H1 (cell line): Measurements from ENCODE around the gene MIB2.
A peak's percentile ranks its signal among the peaks of the same experiment; 100 is the strongest.

ENCODE experiments used
- ATF3 ChIP-seq: IDR thresholded peaks from 2 replicates; pipeline ENCODE4 v1.6.1; 2011; ENCODE audit warnings: low read depth, mild to moderate bottlenecking, low read length; ENCODE audit not compliant: insufficient read depth
- CEBPB ChIP-seq: IDR thresholded peaks from 2 replicates; pipeline ENCODE4 v1.6.1; 2012; ENCODE audit warnings: low read depth, low read length
- CTCF ChIP-seq, 3 experiments: IDR thresholded peaks; 1 replicate in 2 of 3; 2 replicates in 1 of 3; pipeline versions ENCODE4 v1.5.1 to v1.6.1; 2011; ENCODE audit warnings: low read length in 3 of 3, mild to moderate bottlenecking in 3 of 3, inconsistent platforms in 2 of 3, low read depth in 1 of 3, moderate library complexity in 1 of 3; ENCODE audit not compliant: insufficient read depth in 1 of 3; ENCODE audit errors: control extremely low read depth in 1 of 3
- KDM1A ChIP-seq: fragments of 200-600, 300-600 bp; sonication (generic); IDR thresholded peaks from 2 replicates; pipeline ENCODE4 v1.7.1; 2016; ENCODE audit warnings: mild to moderate bottlenecking, low read length, borderline replicate concordance
- POLR2AphosphoS5 ChIP-seq: IDR thresholded peaks from 2 replicates; pipeline ENCODE4 v1.6.1; 2011; ENCODE audit warnings: low read depth, low read length

- TF ChIP-seq CEBPB = no peak
- peak; percentile 83 for TF ChIP-seq POLR2AphosphoS5
- no peak for TF ChIP-seq ATF3
- no peak for TF ChIP-seq KDM1A
- TF ChIP-seq CTCF (IDR thresholded peaks at IDR 0.05; ENCODE audit: control extremely low read depth in 1 of 3, insufficient read depth in 1 of 3, low read depth in 1 of 3, low read length in 3 of 3) = peak in 2 of 3 experiments; percentile 14 to 23; a peak in 2 of 4 replicates
Measured at GRCh38 chr1:1573843-1574720, 41.2 kb upstream of the MIB2 start.
